Ascending aorta (tissue), 2 donors: Measurements from ENCODE around the gene CRX. TPM values are rescaled to one million over a fixed set of nuclear protein-coding genes. Genes with fewer than 3 reads are reported as not detected.
"Not testable (repeated sequence)": the region's sequence is repeated elsewhere in the genome, so short reads cannot be mapped to it uniquely, and the experiment has no call there.

Experiments
- DNase-seq, 2 donors: peaks; one replicate each; pipeline ENCODE4 v3.0.0-alpha.2; 2019; ENCODE audit warnings: low spot score in 2 of 2
- H3K27ac ChIP-seq, 2 donors: fragments of 200-600 bp; sonication (generic); one replicate each; pipeline ENCODE4 v1.5.1; 2016 to 2017; ENCODE audit warnings: mild to moderate bottlenecking in 1 of 2
- H3K27me3 ChIP-seq: fragments of 200-600 bp; sonication (generic); one replicate; pipeline ENCODE4 v1.5.1; 2017
- H3K36me3 ChIP-seq, 2 donors: fragments of 200-600 bp; sonication (generic); one replicate each; pipeline ENCODE4 v1.5.1; 2016
- H3K4me1 ChIP-seq, 2 donors: fragments of 200-600 bp; sonication (generic); one replicate each; pipeline ENCODE4 v1.5.1; 2016 to 2017; ENCODE audit warnings: mild to moderate bottlenecking in 1 of 2
- H3K4me3 ChIP-seq, 2 donors: fragments of 200-600 bp; sonication (generic); one replicate each; pipeline ENCODE4 v1.5.1; 2016 to 2017; ENCODE audit warnings: mild to moderate bottlenecking in 1 of 2
- H3K9me3 ChIP-seq, 2 donors: fragments of 200-600 bp; sonication (generic); one replicate each; pipeline ENCODE4 v1.5.1; 2016
- CTCF ChIP-seq, 3 experiments: fragments of 200-600 bp in 2 of 3; fragments of 450-650 bp in 1 of 3; sonication (generic) in 2 of 3; IDR thresholded peaks; one replicate each; pipeline ENCODE4 v1.5.1; 2016 to 2019; ENCODE audit warnings: antibody characterized with exemption in 3 of 3, mild to moderate bottlenecking in 1 of 3, moderate library complexity in 1 of 3
- intact Hi-C: fragments of 100-400 bp; cut with DNase I; formaldehyde crosslinking; loops from one replicate; pipeline ENCODE4 v1.15.1; 2023
- total RNA-seq: library from RNA; depleted of rRNA; stranded (reverse); fragments of >200 nt; gene quantifications from one replicate; pipeline ENCODE4 v1.1.0, GENCODE V29; 2016

CRX gene
- total RNA-seq, 1 donor from 2014 or later, result not detected

- Histone ChIP-seq H3K4me1 (no peaks in the 10 kb centered on the region), H3K27me3 (no peaks in the 10 kb centered on the region), H3K27ac (no peak overlapping the region), H3K36me3 (no peaks in the 10 kb centered on the region), H3K4me3 (no peak overlapping the region), H3K9me3 (no peaks in the 10 kb centered on the region)
- no peak for TF ChIP-seq CTCF (IDR thresholded peaks at IDR 0.05)
- DNase-seq, result no peak
- intact Hi-C loops, result no loop called here
Measured at GRCh38 chr19:47798904-47799266, 22.9 kb upstream of the CRX start.

- Histone ChIP-seq H3K27me3 (no peaks in the 10 kb centered on the region), H3K4me3 (no peak overlapping the region), H3K4me1 (no peaks in the 10 kb centered on the region), H3K36me3 (no peaks in the 10 kb centered on the region), H3K9me3 (no peaks in the 10 kb centered on the region), H3K27ac (no peak overlapping the region)
- intact Hi-C loops, result no loop called here
- DNase-seq, result no peak
- no peak for TF ChIP-seq CTCF (IDR thresholded peaks at IDR 0.05)
Measured at GRCh38 chr19:47801270-47801669, 20.5 kb upstream of the CRX start.

GRCh38 chr19:47802521-47803043 lies 19.2 kb upstream of the CRX start:
- Histone ChIP-seq H3K27me3 (no peaks in the 10 kb centered on the region), H3K36me3 (no peaks in the 10 kb centered on the region), H3K27ac (no peak overlapping the region), H3K4me1 (no peaks in the 10 kb centered on the region), H3K9me3 (no peaks in the 10 kb centered on the region), H3K4me3 (no peak overlapping the region)
- no peak for DNase-seq
- no peak for TF ChIP-seq CTCF (IDR thresholded peaks at IDR 0.05)
- intact Hi-C loops, result no loop called here

GRCh38 chr19:47803148-47803547 lies 18.6 kb upstream of the CRX start:
- DNase-seq, H3K4me1 ChIP-seq, H3K27me3 ChIP-seq, intact Hi-C loops, H3K36me3 ChIP-seq, H3K9me3 ChIP-seq, H3K27ac ChIP-seq, H3K4me3 ChIP-seq: not testable (repeated sequence)

GRCh38 chr19:47803671-47804070 lies 18.1 kb upstream of the CRX start:
- H3K4me3 ChIP-seq, H3K4me1 ChIP-seq, DNase-seq, H3K27me3 ChIP-seq, H3K27ac ChIP-seq, H3K36me3 ChIP-seq, H3K9me3 ChIP-seq, intact Hi-C loops: not testable (repeated sequence)

GRCh38 chr19:47804451-47804850 lies 17.3 kb upstream of the CRX start, which contains the start of gene TPRX1:
Gene TPRX1 (minus strand): TSS chr19:47804551. CDS start chr19:47804539, 12 bp downstream.
- H3K27ac ChIP-seq, H3K9me3 ChIP-seq, H3K27me3 ChIP-seq, H3K36me3 ChIP-seq, intact Hi-C loops, H3K4me1 ChIP-seq, H3K4me3 ChIP-seq, DNase-seq: not testable (repeated sequence)

GRCh38 chr19:47805313-47805712 lies 16.4 kb upstream of the CRX start:
- Histone ChIP-seq H3K27ac (no peak overlapping the region), H3K36me3 (no peaks in the 10 kb centered on the region), H3K9me3 (no peaks in the 10 kb centered on the region), H3K4me3 (no peak overlapping the region), H3K4me1 (no peaks in the 10 kb centered on the region), H3K27me3 (no peaks in the 10 kb centered on the region)
- intact Hi-C loops, result no loop called here
- no peak for DNase-seq
- TF ChIP-seq CTCF (IDR thresholded peaks at IDR 0.05), result no peak
